ENCODE measurements around the gene UAP1L1. TPM values are rescaled to one million over a fixed set of nuclear protein-coding genes. Genes with fewer than 3 reads are reported as not detected.

Gene UAP1L1
- total RNA-seq, 1 donor from 2014 or later = 1.0 TPM

- Histone ChIP-seq H3K4me3 (ENCODE audit: low read length in 3 of 3) (no peak overlapping the region), H3K36me3 (ENCODE audit: control insufficient read depth in 3 of 3, insufficient read depth in 3 of 3, low read length in 3 of 3) (peaks cover 51 to 66% (median 63%) of the 10 kb centered on the region in 3 donors), H3K9me3 (ENCODE audit: control insufficient read depth in 3 of 3, low read length in 3 of 3) (no peaks in the 10 kb centered on the region), H3K27ac (ENCODE audit: low read depth, low read length) (no peak overlapping the region), H3K4me1 (ENCODE audit: control insufficient read depth in 3 of 3, insufficient read depth in 3 of 3, low read length in 3 of 3) (no peaks in the 10 kb centered on the region), H3K27me3 (ENCODE audit: control insufficient read depth in 3 of 3, insufficient read depth in 3 of 3, low read length in 3 of 3) (no peaks in the 10 kb centered on the region), H3K9ac (ENCODE audit: low read depth in 1 of 3, low read length in 3 of 3) (no peak overlapping the region)
Measured at GRCh38 chr9:137107982-137108381, 30.7 kb downstream of the UAP1L1 start.

DNA sequence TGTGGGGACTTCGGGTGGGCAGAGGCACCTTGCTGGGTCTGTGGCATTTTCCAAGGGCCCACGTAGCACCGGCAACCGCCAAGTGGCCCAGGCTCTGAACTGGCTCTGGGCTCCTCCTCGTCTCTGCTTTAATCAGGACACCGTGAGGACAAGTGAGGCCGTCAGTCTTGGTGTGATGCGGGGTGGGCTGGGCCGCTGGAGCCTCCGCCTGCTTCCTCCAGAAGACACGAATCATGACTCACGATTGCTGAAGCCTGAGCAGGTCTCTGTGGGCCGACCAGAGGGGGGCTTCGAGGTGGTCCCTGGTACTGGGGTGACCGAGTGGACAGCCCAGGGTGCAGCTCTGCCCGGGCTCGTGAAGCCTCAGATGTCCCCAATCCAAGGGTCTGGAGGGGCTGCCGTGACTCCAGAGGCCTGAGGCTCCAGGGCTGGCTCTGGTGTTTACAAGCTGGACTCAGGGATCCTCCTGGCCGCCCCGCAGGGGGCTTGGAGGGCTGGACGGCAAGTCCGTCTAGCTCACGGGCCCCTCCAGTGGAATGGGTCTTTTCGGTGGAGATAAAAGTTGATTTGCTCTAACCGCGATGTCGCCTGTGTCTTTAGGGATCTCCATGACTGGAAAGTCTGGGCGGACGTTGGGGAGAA, 31.4 kb downstream of the UAP1L1 start:
- Histone ChIP-seq H3K27ac (ENCODE audit: low read depth, low read length) (no peak overlapping the region), H3K4me3 (ENCODE audit: low read length in 3 of 3) (no peak overlapping the region), H3K36me3 (ENCODE audit: control insufficient read depth in 3 of 3, insufficient read depth in 3 of 3, low read length in 3 of 3) (peaks cover 48 to 58% (median 56%) of the 10 kb centered on the region in 3 donors), H3K9ac (ENCODE audit: low read depth in 1 of 3, low read length in 3 of 3) (no peak overlapping the region), H3K9me3 (ENCODE audit: control insufficient read depth in 3 of 3, low read length in 3 of 3) (no peaks in the 10 kb centered on the region), H3K27me3 (ENCODE audit: control insufficient read depth in 3 of 3, insufficient read depth in 3 of 3, low read length in 3 of 3) (no peaks in the 10 kb centered on the region), H3K4me1 (ENCODE audit: control insufficient read depth in 3 of 3, insufficient read depth in 3 of 3, low read length in 3 of 3) (no peaks in the 10 kb centered on the region)

DNA sequence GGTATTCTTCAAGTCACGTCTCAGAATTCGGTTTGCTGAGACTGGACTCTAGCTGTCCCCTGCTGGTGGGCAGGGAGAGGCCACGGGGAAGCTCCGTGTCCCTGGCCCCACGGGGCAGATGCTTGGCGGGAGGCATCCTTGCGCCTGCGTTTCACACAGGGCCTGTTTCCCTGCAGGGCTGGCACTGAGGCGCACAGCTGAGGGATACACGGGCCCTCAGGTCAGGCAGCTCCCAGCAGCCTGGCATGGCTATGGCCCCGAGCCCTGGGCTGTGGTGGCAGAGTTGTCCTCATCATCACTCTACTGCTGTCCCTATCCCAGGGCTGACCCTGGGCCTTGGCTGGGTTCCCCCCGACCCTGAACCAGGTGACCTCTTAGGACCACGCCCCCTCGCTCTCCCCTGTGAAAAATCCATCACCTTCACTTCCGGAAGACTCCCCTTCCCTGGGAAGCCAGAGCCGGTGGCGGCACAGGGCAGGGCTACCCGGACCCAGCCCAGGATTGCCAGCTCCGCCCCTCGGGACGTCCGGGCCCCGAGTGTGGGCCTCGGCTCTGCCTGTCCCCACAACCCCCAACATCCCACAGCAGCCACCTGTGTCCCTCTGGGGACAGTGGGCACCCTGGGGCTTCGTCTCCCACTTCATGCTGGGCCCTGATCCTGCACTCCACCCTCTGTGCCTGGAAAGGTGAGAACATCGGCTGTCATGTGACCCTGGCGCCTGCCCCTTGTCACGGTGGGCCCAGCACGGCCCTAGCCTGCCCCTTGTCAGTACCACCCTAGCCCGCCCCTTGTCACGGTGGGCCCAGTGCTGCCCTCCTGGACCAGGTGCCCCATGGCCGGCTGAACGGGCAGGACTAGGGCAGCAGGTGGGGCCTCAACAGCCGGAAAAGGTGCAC, 32.2 kb downstream of the UAP1L1 start:
- Histone ChIP-seq H3K27me3 (ENCODE audit: control insufficient read depth in 3 of 3, insufficient read depth in 3 of 3, low read length in 3 of 3) (no peaks in the 10 kb centered on the region), H3K4me1 (ENCODE audit: control insufficient read depth in 3 of 3, insufficient read depth in 3 of 3, low read length in 3 of 3) (no peaks in the 10 kb centered on the region), H3K9me3 (ENCODE audit: control insufficient read depth in 3 of 3, low read length in 3 of 3) (no peaks in the 10 kb centered on the region), H3K36me3 (ENCODE audit: control insufficient read depth in 3 of 3, insufficient read depth in 3 of 3, low read length in 3 of 3) (peaks cover 42 to 51% (median 51%) of the 10 kb centered on the region in 3 donors), H3K9ac (ENCODE audit: low read depth in 1 of 3, low read length in 3 of 3) (no peak overlapping the region), H3K27ac (ENCODE audit: low read depth, low read length) (no peak overlapping the region), H3K4me3 (ENCODE audit: low read length in 3 of 3) (no peak overlapping the region)

DNA sequence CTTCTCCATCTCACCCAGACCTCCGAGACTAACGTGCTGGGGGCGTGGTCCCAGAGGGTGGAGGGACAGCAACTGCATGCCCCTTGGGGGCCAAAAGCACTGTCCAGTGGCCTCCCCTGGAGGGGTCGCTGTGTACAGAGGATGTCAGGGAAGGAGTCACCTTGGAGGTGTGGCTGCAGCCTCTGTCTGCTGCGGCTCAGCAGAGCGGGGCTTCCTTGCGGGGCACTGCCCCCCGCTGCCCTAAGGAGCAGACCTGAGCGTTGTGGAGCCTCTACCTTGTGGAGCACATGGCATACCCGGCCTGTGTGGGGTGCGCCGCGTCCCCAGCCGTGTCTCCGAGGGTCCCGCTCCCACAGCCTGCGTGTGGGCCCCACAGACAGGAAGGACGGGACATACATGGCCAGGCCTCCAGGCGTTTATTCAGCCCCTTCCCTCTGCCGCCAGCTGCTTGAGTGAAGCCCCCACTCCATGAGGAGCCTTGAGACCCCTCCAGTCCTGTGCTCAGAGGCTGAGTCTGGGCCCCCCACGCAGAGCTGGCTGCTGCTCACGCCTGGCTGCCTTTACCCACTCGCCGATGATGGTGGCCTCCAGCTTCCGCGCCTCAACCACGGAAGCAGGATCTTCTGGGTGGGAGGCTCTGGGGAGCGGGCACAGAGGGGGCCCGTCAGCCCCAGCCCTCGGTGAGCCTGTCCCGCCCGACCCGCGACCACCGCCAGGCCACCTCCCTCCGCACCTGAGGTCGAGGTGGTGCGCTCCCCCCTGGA, 33.0 kb downstream of the UAP1L1 start:
- Histone ChIP-seq H3K9me3 (ENCODE audit: control insufficient read depth in 3 of 3, low read length in 3 of 3) (no peaks in the 10 kb centered on the region), H3K9ac (ENCODE audit: low read depth in 1 of 3, low read length in 3 of 3) (no peak overlapping the region), H3K27ac (ENCODE audit: low read depth, low read length) (no peak overlapping the region), H3K4me1 (ENCODE audit: control insufficient read depth in 3 of 3, insufficient read depth in 3 of 3, low read length in 3 of 3) (peaks cover 5 to 6% (median 5%) of the 10 kb centered on the region in 3 donors), H3K36me3 (ENCODE audit: control insufficient read depth in 3 of 3, insufficient read depth in 3 of 3, low read length in 3 of 3) (peaks cover 37 to 45% (median 44%) of the 10 kb centered on the region in 3 donors), H3K4me3 (ENCODE audit: low read length in 3 of 3) (no peak overlapping the region), H3K27me3 (ENCODE audit: control insufficient read depth in 3 of 3, insufficient read depth in 3 of 3, low read length in 3 of 3) (no peaks in the 10 kb centered on the region)

- H3K4me1 ChIP-seq (ENCODE audit: control insufficient read depth in 3 of 3, insufficient read depth in 3 of 3, low read length in 3 of 3) = peaks cover 5 to 7% (median 6%) of the 10 kb centered on the region in 3 donors
- no peak overlapping the region for H3K9ac ChIP-seq (ENCODE audit: low read depth in 1 of 3, low read length in 3 of 3)
- no peaks in the 10 kb centered on the region for H3K9me3 ChIP-seq (ENCODE audit: control insufficient read depth in 3 of 3, low read length in 3 of 3)
- peaks cover 30 to 38% (median 37%) of the 10 kb centered on the region in 3 donors for H3K36me3 ChIP-seq (ENCODE audit: control insufficient read depth in 3 of 3, insufficient read depth in 3 of 3, low read length in 3 of 3)
- no peak overlapping the region for H3K4me3 ChIP-seq (ENCODE audit: low read length in 3 of 3)
- no peaks in the 10 kb centered on the region for H3K27me3 ChIP-seq (ENCODE audit: control insufficient read depth in 3 of 3, insufficient read depth in 3 of 3, low read length in 3 of 3)
- no peak overlapping the region for H3K27ac ChIP-seq (ENCODE audit: low read depth, low read length)
Measured at GRCh38 chr9:137110911-137111787, 33.8 kb downstream of the UAP1L1 start.

DNA sequence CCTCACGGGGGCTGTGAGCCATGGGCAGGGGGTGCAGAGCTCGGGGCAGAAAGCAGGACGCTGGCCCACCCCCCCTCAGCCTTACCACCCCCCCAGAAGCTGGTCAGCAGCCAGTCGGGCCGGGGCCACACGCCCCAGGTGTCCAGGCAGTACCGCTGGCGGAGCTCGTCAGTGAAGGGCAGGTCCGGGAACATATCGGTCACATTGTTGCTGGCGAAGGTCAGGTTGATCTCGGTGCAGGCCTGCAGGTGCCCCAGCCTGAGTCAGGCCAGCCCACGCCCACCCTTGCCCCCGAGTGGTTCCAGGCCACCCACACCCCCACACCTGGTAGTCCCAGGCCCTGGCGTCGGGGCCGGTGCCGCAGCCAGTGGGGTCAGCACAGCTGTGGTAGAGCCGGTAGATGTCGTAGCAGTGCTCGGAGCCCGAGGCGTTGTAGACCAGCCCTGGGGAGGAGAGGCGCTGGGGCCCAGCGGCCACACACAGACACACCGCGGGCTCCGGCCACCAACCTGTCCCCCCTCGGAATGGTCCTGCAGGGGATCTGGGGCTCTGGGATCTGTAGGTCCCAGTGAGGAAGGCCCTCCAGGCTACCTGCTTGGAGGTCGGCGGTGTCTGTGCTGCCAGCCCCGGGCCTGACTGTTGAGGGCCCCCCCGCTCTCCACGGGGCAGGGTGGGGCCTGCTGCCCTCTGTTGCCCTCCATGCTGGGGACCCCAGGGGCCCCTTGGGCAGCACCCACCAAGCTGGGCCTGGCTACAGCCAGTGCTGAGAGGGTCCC, 34.7 kb downstream of the UAP1L1 start:
- Histone ChIP-seq H3K4me1 (ENCODE audit: control insufficient read depth in 3 of 3, insufficient read depth in 3 of 3, low read length in 3 of 3) (peaks cover 5 to 7% (median 6%) of the 10 kb centered on the region in 3 donors), H3K36me3 (ENCODE audit: control insufficient read depth in 3 of 3, insufficient read depth in 3 of 3, low read length in 3 of 3) (peaks cover 29 to 35% (median 32%) of the 10 kb centered on the region in 3 donors), H3K27ac (ENCODE audit: low read depth, low read length) (no peak overlapping the region), H3K4me3 (ENCODE audit: low read length in 3 of 3) (no peak overlapping the region), H3K9me3 (ENCODE audit: control insufficient read depth in 3 of 3, low read length in 3 of 3) (no peaks in the 10 kb centered on the region), H3K9ac (ENCODE audit: low read depth in 1 of 3, low read length in 3 of 3) (no peak overlapping the region), H3K27me3 (ENCODE audit: control insufficient read depth in 3 of 3, insufficient read depth in 3 of 3, low read length in 3 of 3) (no peaks in the 10 kb centered on the region)

- Histone ChIP-seq H3K27me3 (ENCODE audit: control insufficient read depth in 3 of 3, insufficient read depth in 3 of 3, low read length in 3 of 3) (no peaks in the 10 kb centered on the region), H3K4me3 (ENCODE audit: low read length in 3 of 3) (no peak overlapping the region), H3K36me3 (ENCODE audit: control insufficient read depth in 3 of 3, insufficient read depth in 3 of 3, low read length in 3 of 3) (peaks cover 23 to 27% (median 25%) of the 10 kb centered on the region in 3 donors), H3K27ac (ENCODE audit: low read depth, low read length) (no peak overlapping the region), H3K9ac (ENCODE audit: low read depth in 1 of 3, low read length in 3 of 3) (no peak overlapping the region), H3K9me3 (ENCODE audit: control insufficient read depth in 3 of 3, low read length in 3 of 3) (no peaks in the 10 kb centered on the region), H3K4me1 (ENCODE audit: control insufficient read depth in 3 of 3, insufficient read depth in 3 of 3, low read length in 3 of 3) (peaks cover 5 to 7% (median 6%) of the 10 kb centered on the region in 3 donors)
Measured at GRCh38 chr9:137112564-137113384, 35.5 kb downstream of the UAP1L1 start.

DNA sequence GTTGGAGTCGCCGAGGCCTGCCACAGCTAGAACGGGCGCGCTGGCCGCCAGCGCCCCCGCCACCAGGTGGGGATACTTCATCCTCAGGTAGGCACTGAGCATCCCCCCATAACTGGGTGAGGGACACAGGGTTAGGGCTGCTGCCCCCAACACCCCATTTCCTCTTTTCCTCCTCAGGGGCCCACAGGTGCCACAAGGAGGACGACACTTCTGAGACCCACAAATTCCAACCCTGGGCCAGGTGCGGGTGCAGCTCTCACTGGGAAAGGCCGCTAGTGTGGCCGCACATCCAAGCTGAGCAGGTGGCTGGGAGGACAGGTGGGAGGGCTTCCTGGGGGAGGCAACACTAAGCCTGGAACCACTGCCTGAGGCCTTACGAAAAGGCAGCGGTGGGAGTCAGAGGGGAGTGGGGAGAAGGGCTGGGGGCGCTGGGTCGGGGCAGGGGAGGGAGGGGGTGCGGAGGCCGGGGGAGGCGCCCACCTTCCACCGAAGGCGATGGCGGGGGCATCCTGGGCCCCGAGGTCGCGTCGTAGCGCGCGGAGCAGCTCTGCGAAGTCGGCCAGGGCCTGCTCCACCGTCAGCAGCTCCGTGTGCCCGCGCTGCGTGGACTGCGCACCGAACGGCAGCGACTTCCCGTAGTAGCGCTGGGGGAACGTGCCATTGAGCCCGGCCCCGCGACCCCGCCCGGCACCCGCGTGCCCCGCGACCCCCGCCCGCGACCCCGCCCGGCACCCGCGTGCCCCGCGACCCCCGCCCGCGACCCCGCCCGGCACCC, 36.3 kb downstream of the UAP1L1 start:
- Histone ChIP-seq H3K9ac (ENCODE audit: low read depth in 1 of 3, low read length in 3 of 3) (no peak overlapping the region), H3K27me3 (ENCODE audit: control insufficient read depth in 3 of 3, insufficient read depth in 3 of 3, low read length in 3 of 3) (no peaks in the 10 kb centered on the region), H3K4me1 (ENCODE audit: control insufficient read depth in 3 of 3, insufficient read depth in 3 of 3, low read length in 3 of 3) (peaks cover 5 to 7% (median 6%) of the 10 kb centered on the region in 3 donors), H3K36me3 (ENCODE audit: control insufficient read depth in 3 of 3, insufficient read depth in 3 of 3, low read length in 3 of 3) (peaks cover 16 to 19% (median 18%) of the 10 kb centered on the region in 3 donors), H3K4me3 (ENCODE audit: low read length in 3 of 3) (no peak overlapping the region), H3K9me3 (ENCODE audit: control insufficient read depth in 3 of 3, low read length in 3 of 3) (no peaks in the 10 kb centered on the region), H3K27ac (ENCODE audit: low read depth, low read length) (no peak overlapping the region)
